Ovary (tissue), 3 donors: Measurements from ENCODE around the gene TPM4.

Source experiments
- CTCF ChIP-seq, 3 donors: fragments of 450-650 bp in 2 of 3; fragments of 200-600 bp in 1 of 3; IDR thresholded peaks; one replicate each; pipeline versions ENCODE4 v1.5.1 to v1.8.0; 2016 to 2022; ENCODE audit warnings: antibody characterized with exemption in 3 of 3, mild to moderate bottlenecking in 1 of 3
- EP300 ChIP-seq: sonication (generic); formaldehyde crosslinking; IDR thresholded peaks from one replicate; pipeline ENCODE4 v1.6.1; 2017; ENCODE audit warnings: antibody characterized with exemption
- POLR2A ChIP-seq: fragments of 450-650 bp; IDR thresholded peaks from one replicate; pipeline ENCODE4 v1.6.1; 2017; ENCODE audit warnings: antibody characterized with exemption, mild to moderate bottlenecking, moderate library complexity
- donor health status: DM: no; HTN: no; CAD: no.

- no peak for TF ChIP-seq CTCF (IDR thresholded peaks at IDR 0.05)
- TF ChIP-seq POLR2A = no peak
- TF ChIP-seq EP300 = no peak
These were observed 35.7 kb upstream of the TPM4 start for GRCh38 chr19:16040642-16041041.
